Measurements from ENCODE around the gene ZCCHC24. TPM values are rescaled to one million over a fixed set of nuclear protein-coding genes. Genes with fewer than 3 reads are reported as not detected.

ZCCHC24 gene
- total and polyA plus RNA-seq, 2 donors (not counting 3 experiments of a cell fraction or from before 2014, with no cell fraction given): 5.2 to 8.4 TPM

DNA sequence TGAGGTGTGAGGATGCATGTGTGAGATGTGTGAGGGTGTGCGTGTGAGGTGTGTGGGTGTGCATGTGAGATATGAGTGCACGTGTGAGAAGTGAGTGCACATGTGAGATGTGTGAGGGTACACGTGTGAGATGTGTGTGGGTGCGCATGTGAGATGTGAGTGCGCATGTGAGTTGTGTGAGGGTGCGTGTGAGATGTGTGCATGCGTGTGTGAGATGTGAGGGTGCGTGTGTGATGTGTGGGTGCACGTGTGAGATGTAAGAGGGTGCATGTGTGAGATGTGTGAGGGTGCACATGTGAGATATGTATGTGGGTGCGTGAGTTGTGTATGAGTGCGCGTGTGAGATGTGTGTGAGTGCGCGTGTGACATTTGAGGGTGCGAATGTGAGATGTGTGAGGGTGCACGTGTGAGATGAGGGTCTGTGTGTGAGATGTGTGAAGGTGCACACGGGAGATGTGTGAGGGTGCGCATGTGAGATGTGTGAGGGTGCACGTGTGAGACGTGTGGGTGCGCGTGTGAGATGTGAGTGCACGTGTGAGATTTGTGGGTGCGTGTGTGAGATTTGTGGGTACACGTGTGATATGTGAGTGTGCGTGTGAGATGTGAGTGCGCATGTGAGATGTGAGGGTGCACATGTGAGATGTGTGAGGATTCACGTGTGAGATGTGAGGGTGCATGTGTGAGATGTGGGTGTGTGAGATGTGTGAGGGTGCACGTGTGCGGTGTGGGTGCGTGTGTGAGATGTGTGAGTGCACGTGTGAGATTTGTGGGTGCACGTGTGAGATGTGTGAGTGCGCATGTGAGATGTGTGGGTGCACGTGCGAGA is 67.7 kb downstream of the ZCCHC24 start:
- H4K20me1 ChIP-seq (replicated peaks; ENCODE audit: control insufficient read depth, extremely low read depth, insufficient read depth, low read length): no peaks in the 10 kb centered on the region
- H3K36me3 ChIP-seq (ENCODE audit: control insufficient read depth in 2 of 2, extremely low read depth in 1 of 2, insufficient read depth in 2 of 2, low read length in 2 of 2): no peaks in the 10 kb centered on the region
- FAIRE-seq (no peak), DNase-seq (ENCODE audit: low read depth, low spot score) (no peak)
- CTCF ChIA-PET: no interaction called here
- no peak overlapping the region for H2AFZ ChIP-seq (ENCODE audit: low read depth, low read length)
- no peak for TF ChIP-seq MYC (IDR thresholded peaks at IDR 0.05; ENCODE audit: low read depth, low read length)
- no peak for TF ChIP-seq FOS (IDR thresholded peaks at IDR 0.05; ENCODE audit: borderline replicate concordance, insufficient read depth, low read length)
- TF ChIP-seq, protein P1, sequence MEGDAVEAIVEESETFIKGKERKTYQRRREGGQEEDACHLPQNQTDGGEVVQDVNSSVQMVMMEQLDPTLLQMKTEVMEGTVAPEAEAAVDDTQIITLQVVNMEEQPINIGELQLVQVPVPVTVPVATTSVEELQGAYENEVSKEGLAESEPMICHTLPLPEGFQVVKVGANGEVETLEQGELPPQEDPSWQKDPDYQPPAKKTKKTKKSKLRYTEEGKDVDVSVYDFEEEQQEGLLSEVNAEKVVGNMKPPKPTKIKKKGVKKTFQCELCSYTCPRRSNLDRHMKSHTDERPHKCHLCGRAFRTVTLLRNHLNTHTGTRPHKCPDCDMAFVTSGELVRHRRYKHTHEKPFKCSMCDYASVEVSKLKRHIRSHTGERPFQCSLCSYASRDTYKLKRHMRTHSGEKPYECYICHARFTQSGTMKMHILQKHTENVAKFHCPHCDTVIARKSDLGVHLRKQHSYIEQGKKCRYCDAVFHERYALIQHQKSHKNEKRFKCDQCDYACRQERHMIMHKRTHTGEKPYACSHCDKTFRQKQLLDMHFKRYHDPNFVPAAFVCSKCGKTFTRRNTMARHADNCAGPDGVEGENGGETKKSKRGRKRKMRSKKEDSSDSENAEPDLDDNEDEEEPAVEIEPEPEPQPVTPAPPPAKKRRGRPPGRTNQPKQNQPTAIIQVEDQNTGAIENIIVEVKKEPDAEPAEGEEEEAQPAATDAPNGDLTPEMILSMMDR (IDR thresholded peaks at IDR 0.05; ENCODE audit: extremely low read depth in 1 of 2, insufficient read depth in 1 of 2, low read depth in 1 of 2, low read length in 2 of 2): no peak
- TF ChIP-seq EZH2 (IDR thresholded peaks at IDR 0.05; ENCODE audit: borderline replicate concordance, low read depth, low read length, severe bottlenecking): no peak
- no peak for TF ChIP-seq GATA2 (IDR thresholded peaks at IDR 0.05; ENCODE audit: insufficient read depth, insufficient read length, low read depth, low read length)
- dilution Hi-C loops (cut with MboI; ENCODE audit: extremely low pct_ligation_motif_present, low sequenced_read_pairs): no loop called here
- peaks cover 0 to 2% of the 10 kb centered on the region in 2 experiments for H3K27me3 ChIP-seq (ENCODE audit: control insufficient read depth in 2 of 2, insufficient read depth in 2 of 2, low read length in 2 of 2)
- no TSS peak for BruUV-seq (replicated peaks)
- H3K4me2 ChIP-seq (ENCODE audit: insufficient read depth, low read length): no peak overlapping the region
- POLR2A ChIA-PET: no interaction called here
- H3K79me2 ChIP-seq (ENCODE audit: control insufficient read depth, insufficient read depth, low read length): no peaks in the 10 kb centered on the region
- no peaks in the 10 kb centered on the region for H3K4me1 ChIP-seq (ENCODE audit: control insufficient read depth, extremely low read depth, insufficient read depth, low read length)
- intact Hi-C loops (cut with micrococcal nuclease): no loop called here
- H3K4me3 ChIP-seq (replicated peaks in 1 of 3; ENCODE audit: insufficient read depth in 1 of 3, low read depth in 1 of 3, low read length in 3 of 3): no peak overlapping the region
- H3K27ac ChIP-seq (ENCODE audit: insufficient read depth, low read depth, low read length): no peak overlapping the region
- H3K9me3 ChIP-seq (replicated peaks; ENCODE audit: control insufficient read depth, insufficient read depth, low read length): no peaks in the 10 kb centered on the region
- H3K9ac ChIP-seq (replicated peaks; ENCODE audit: extremely low read depth, insufficient read depth, low read length): no peak overlapping the region
- no peaks in the 10 kb centered on the region for H3K9me1 ChIP-seq (replicated peaks; ENCODE audit: control insufficient read depth, extremely low read depth, insufficient read depth, low read length)

All from endothelial cell of umbilical vein (primary cell).